Thyroid gland (tissue), 4 donors: ENCODE data around the gene RASA1. TPM values are rescaled to one million over a fixed set of nuclear protein-coding genes. Genes with fewer than 3 reads are reported as not detected.

Experiments used
- DNase-seq, 2 donors: peaks; one replicate each; pipeline ENCODE4 v3.0.0-alpha.2; 2019
- H3K27ac ChIP-seq, 3 donors: fragments of 200-600 bp; sonication (generic); 1 replicate in 2 of 3; 2 replicates in 1 of 3; pipeline ENCODE4 v1.5.1; 2016 to 2019; ENCODE audit warnings: mild to moderate bottlenecking in 1 of 3, moderate library complexity in 1 of 3
- H3K27me3 ChIP-seq: fragments of 200-600 bp; sonication (generic); one replicate; pipeline ENCODE4 v1.5.1; 2019
- H3K36me3 ChIP-seq, 2 donors: fragments of 200-600 bp; sonication (generic); one replicate each; pipeline ENCODE4 v1.5.1; 2016 to 2019
- H3K4me1 ChIP-seq, 2 donors: fragments of 200-600 bp; sonication (generic); one replicate each; pipeline ENCODE4 v1.5.1; 2017 to 2019
- H3K4me3 ChIP-seq, 3 donors: fragments of 200-600 bp; sonication (generic); replicated peaks in 1 of 3; 1 replicate in 2 of 3; 2 replicates in 1 of 3; pipeline ENCODE4 v1.5.1; 2016; ENCODE audit warnings: mild to moderate bottlenecking in 1 of 3
- H3K9me3 ChIP-seq: fragments of 200-600 bp; sonication (generic); one replicate; pipeline ENCODE4 v1.5.1; 2017
- POLR2A ChIP-seq, 2 donors: fragments of 450-650 bp; IDR thresholded peaks; one replicate each; pipeline ENCODE4 v1.6.1; 2017; ENCODE audit warnings: antibody characterized with exemption in 2 of 2, mild to moderate bottlenecking in 2 of 2, moderate library complexity in 1 of 2
- WGBS, 2 donors: methylation state at CpG; one replicate each; pipeline ENCODE4 v1.1.5; 2017; 5-methylcytosine and 5-hydroxymethylcytosine counted together
- intact Hi-C: fragments of 100-400 bp; cut with DNase I; formaldehyde crosslinking; loops from one replicate; pipeline ENCODE4 v1.15.1; 2023
- total RNA-seq, 4 donors: library from RNA; depleted of rRNA; stranded (reverse); fragments of >200 nt; gene quantifications; one replicate each; pipeline ENCODE4 v1.2.3, GENCODE V29; 2016
- TF ChIP-seq, protein P1 (sequence below), 6 experiments: fragments of 200-600 bp in 3 of 6; fragments of 450-650 bp in 3 of 6; sonication (generic) in 3 of 6; IDR thresholded peaks; one replicate each; pipeline ENCODE4 v1.5.1; 2016 to 2019; ENCODE audit warnings: antibody characterized with exemption in 6 of 6, mild to moderate bottlenecking in 2 of 6, inconsistent platforms in 1 of 6, moderate library complexity in 1 of 6

The RASA1 gene
- total RNA-seq, 4 donors from 2014 or later, result 45.2 to 57.1 (median 52.8) TPM

DNA sequence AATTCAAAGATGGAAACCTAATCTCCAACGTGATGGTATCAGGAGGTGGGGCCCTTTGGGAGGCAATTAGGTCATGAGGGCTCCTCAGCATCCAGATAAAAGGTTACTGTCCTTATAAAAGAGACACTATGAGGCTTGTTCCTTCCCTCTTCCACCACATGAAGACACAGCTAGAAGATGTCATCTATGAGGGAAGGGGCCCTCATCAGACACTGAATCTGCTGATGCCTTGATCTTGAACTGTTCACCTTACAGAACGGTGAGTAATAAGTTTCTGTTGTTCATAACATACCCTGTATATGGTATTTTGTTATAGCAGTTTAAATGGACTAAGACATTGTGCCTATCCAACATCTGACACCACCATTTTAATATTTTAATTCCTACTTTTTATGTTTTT is 164.8 kb downstream of the RASA1 start:
- Histone ChIP-seq H3K36me3 (no peaks in the 10 kb centered on the region), H3K4me1 (no peaks in the 10 kb centered on the region), H3K4me3 (no peak overlapping the region), H3K9me3 (no peaks in the 10 kb centered on the region), H3K27me3 (no peaks in the 10 kb centered on the region), H3K27ac (no peak overlapping the region)
- no peak for TF ChIP-seq POLR2A (IDR thresholded peaks at IDR 0.05)
- TF ChIP-seq, protein P1, sequence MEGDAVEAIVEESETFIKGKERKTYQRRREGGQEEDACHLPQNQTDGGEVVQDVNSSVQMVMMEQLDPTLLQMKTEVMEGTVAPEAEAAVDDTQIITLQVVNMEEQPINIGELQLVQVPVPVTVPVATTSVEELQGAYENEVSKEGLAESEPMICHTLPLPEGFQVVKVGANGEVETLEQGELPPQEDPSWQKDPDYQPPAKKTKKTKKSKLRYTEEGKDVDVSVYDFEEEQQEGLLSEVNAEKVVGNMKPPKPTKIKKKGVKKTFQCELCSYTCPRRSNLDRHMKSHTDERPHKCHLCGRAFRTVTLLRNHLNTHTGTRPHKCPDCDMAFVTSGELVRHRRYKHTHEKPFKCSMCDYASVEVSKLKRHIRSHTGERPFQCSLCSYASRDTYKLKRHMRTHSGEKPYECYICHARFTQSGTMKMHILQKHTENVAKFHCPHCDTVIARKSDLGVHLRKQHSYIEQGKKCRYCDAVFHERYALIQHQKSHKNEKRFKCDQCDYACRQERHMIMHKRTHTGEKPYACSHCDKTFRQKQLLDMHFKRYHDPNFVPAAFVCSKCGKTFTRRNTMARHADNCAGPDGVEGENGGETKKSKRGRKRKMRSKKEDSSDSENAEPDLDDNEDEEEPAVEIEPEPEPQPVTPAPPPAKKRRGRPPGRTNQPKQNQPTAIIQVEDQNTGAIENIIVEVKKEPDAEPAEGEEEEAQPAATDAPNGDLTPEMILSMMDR (IDR thresholded peaks at IDR 0.05), result no peak
- intact Hi-C loops, result no loop called here
- DNase-seq, result no peak
- WGBS, 2 donors, result 58 to 63% methylated on average over 2 of the region's 2 CpGs

DNA sequence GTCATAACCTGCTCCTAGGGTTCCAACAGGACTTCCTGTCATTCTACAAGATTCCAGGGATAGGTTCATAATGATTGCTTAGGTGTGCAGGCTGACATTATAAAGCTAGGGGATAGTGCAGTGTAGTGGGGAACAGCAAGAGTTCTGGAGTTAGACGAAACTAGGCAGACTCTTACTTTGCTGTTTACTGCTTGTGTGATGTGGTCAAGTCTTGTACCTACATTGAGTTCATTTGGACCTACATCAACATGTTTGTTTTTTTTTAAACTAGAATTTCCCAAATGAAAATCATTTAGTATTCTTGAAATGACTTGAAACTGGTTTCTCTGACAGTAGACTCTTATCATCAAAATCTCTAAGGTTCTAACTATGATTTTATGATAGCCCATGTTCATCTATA is 166.3 kb downstream of the RASA1 start:
- no peaks in the 10 kb centered on the region for H3K9me3 ChIP-seq
- no peaks in the 10 kb centered on the region for H3K27me3 ChIP-seq
- WGBS, 2 donors, result 81 to 87% methylated on average over 1 of the region's 1 CpG
- no peak overlapping the region for H3K27ac ChIP-seq
- no peaks in the 10 kb centered on the region for H3K4me1 ChIP-seq
- no peaks in the 10 kb centered on the region for H3K36me3 ChIP-seq
- TF ChIP-seq, protein P1 (IDR thresholded peaks at IDR 0.05), result no peak
- no peak for TF ChIP-seq POLR2A (IDR thresholded peaks at IDR 0.05)
- H3K4me3 ChIP-seq, result no peak overlapping the region
- no peak for DNase-seq
- intact Hi-C loops, result no loop called here

DNA sequence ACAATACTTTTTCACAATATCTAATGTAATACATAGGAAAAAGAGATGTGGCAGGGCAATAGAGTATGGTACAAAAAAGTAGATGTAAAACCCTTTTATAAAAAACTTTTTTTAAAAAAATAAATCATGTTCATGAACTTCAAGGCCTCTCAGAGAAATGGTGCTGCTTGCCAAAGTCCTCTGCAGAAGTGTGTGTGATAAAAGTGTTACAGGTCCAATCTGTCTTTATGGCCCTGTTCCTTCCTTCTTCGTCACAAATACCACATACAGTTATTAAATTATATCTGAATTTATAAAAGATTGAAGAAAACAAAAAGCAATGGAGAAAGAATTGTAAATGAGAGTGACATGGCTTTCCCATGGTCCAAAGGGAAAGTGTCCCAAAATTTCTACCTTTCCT is 166.8 kb downstream of the RASA1 start:
- Histone ChIP-seq H3K36me3 (no peaks in the 10 kb centered on the region), H3K9me3 (no peaks in the 10 kb centered on the region), H3K4me3 (no peak overlapping the region), H3K4me1 (no peaks in the 10 kb centered on the region), H3K27me3 (no peaks in the 10 kb centered on the region), H3K27ac (no peak overlapping the region)
- DNase-seq, result no peak
- intact Hi-C loops, result no loop called here
- TF ChIP-seq, protein P1 (IDR thresholded peaks at IDR 0.05), result no peak
- TF ChIP-seq POLR2A (IDR thresholded peaks at IDR 0.05), result no peak
- WGBS, 2 donors, result 86 to 89% methylated on average over 1 of the region's 1 CpG

DNA sequence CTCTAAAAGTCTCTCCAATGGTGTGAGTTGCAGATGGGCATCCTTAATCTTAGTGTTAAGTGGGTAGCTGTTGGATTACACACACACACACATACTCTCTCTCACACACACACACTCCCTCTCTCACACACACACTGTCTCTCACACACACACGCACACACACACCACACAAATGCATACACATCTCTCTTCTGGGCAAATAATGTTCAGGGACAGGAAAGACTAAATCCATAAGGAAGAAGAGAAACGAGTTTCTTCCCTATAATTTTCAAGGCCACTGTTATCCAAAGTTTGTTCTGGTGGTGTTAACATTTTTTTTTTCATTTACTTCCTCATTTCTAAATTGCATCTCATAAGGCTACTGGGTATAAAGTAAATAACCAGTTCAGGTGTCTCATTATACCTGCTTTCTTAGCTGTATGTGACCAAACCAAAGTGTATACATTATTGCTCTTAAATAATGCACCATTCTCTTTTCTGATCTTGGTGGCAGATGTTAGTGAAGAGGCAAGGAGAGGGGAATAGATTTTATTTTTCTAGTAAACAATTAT is 167.5 kb downstream of the RASA1 start:
- Histone ChIP-seq H3K9me3 (no peaks in the 10 kb centered on the region), H3K27me3 (no peaks in the 10 kb centered on the region), H3K27ac (no peak overlapping the region), H3K4me1 (no peaks in the 10 kb centered on the region), H3K4me3 (no peak overlapping the region), H3K36me3 (no peaks in the 10 kb centered on the region)
- WGBS, 2 donors, result 78 to 83% methylated on average over 2 of the region's 2 CpGs
- no peak for TF ChIP-seq POLR2A (IDR thresholded peaks at IDR 0.05)
- TF ChIP-seq, protein P1 (IDR thresholded peaks at IDR 0.05), result no peak
- DNase-seq, result no peak
- intact Hi-C loops, result no loop called here

DNA sequence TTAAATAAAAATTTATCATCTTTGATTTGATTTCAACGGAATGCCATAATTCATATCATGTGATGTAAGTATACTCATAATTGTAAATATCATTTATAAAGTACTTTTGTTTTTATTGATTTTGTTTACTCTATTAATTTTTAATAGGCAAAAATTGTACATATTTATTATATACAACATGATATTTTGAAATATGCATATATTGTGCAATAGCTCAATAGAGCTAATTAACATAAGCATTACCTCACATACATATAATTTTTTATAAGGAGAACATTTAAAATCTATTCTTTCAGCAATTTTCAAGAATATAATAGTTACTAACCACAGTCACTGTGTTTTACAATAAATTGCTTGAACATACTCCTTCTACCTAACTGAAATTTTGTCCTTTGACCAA is 170.0 kb downstream of the RASA1 start:
- no peaks in the 10 kb centered on the region for H3K4me1 ChIP-seq
- intact Hi-C loops, result no loop called here

More for the DNA sequence above, 170.0 kb downstream of the RASA1 start:
- Histone ChIP-seq H3K27ac (no peak overlapping the region), H3K36me3 (no peaks in the 10 kb centered on the region), H3K9me3 (no peaks in the 10 kb centered on the region), H3K4me3 (no peak overlapping the region), H3K27me3 (no peaks in the 10 kb centered on the region)
- no peak for DNase-seq
- WGBS, 2 donors, result 85 to 91% methylated on average over 1 of the region's 1 CpG
- TF ChIP-seq, protein P1 (IDR thresholded peaks at IDR 0.05), result no peak
- TF ChIP-seq POLR2A (IDR thresholded peaks at IDR 0.05), result no peak
